Cardiac muscle cell (in vitro differentiated cells and primary cell): Measurements from ENCODE around the gene KBTBD2. TPM values are rescaled to one million over a fixed set of nuclear protein-coding genes. Genes with fewer than 3 reads are reported as not detected.
"Not testable (repeated sequence)": the region's sequence is repeated elsewhere in the genome, so short reads cannot be mapped to it uniquely, and the experiment has no call there.

Source experiments
- DNase-seq, 2 donors: peaks; one replicate each; pipeline versions ENCODE4 v3.0.0 to v3.0.0-alpha.2; 2010 to 2017; ENCODE audit warnings: low read depth in 1 of 2, low spot score in 1 of 2
- H3K27ac ChIP-seq: fragments of 200-600 bp; sonication (generic); 2 replicates; pipeline ENCODE4 v1.5.1; 2016
- H3K27me3 ChIP-seq: fragments of 200-600 bp; sonication (generic); 2 replicates; pipeline ENCODE4 v1.6.0; 2016; ENCODE audit warnings: control low read depth
- H3K36me3 ChIP-seq: fragments of 200-600 bp; sonication (generic); 2 replicates; pipeline ENCODE4 v1.5.1; 2016; ENCODE audit warnings: control low read depth
- H3K4me1 ChIP-seq: fragments of 200-600 bp; sonication (generic); 2 replicates; pipeline ENCODE4 v1.8.1; 2017; ENCODE audit warnings: low read depth, mild to moderate bottlenecking, mixed run types
- H3K4me3 ChIP-seq: fragments of 200-600 bp; sonication (generic); 2 replicates; pipeline ENCODE4 v1.5.1; 2016; ENCODE audit warnings: mild to moderate bottlenecking
- H3K9me3 ChIP-seq: fragments of 200-600 bp; sonication (generic); 2 replicates; pipeline ENCODE4 v1.5.1; 2017; ENCODE audit warnings: low read depth, mild to moderate bottlenecking, control low read depth
- polyA plus RNA-seq: library from polyadenylated mRNA; unstranded; fragments of >200 nt; fragmentation: Nextera tagmentation; extraction: Ambion mirVana; gene quantifications from 2 replicates; pipeline ENCODE4 v1.2.1, GENCODE V29; 2016
- total RNA-seq: library from RNA; depleted of rRNA; stranded (reverse); fragments of >200 nt; gene quantifications from 2 replicates; pipeline ENCODE4 v1.2.3, GENCODE V29; 2016
- TF ChIP-seq, protein P1 (sequence below): IDR thresholded peaks from 2 replicates; pipeline ENCODE4 v1.5.1; 2012; ENCODE audit warnings: low read depth, mild to moderate bottlenecking, low read length

The KBTBD2 gene
- total and polyA plus RNA-seq, 2 experiments from 2014 or later, result 35.4 to 41.6 TPM

GRCh38 chr7:32900433-32900995 lies 9.0 kb upstream of the KBTBD2 start:
- TF ChIP-seq, protein P1, sequence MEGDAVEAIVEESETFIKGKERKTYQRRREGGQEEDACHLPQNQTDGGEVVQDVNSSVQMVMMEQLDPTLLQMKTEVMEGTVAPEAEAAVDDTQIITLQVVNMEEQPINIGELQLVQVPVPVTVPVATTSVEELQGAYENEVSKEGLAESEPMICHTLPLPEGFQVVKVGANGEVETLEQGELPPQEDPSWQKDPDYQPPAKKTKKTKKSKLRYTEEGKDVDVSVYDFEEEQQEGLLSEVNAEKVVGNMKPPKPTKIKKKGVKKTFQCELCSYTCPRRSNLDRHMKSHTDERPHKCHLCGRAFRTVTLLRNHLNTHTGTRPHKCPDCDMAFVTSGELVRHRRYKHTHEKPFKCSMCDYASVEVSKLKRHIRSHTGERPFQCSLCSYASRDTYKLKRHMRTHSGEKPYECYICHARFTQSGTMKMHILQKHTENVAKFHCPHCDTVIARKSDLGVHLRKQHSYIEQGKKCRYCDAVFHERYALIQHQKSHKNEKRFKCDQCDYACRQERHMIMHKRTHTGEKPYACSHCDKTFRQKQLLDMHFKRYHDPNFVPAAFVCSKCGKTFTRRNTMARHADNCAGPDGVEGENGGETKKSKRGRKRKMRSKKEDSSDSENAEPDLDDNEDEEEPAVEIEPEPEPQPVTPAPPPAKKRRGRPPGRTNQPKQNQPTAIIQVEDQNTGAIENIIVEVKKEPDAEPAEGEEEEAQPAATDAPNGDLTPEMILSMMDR, result no peak
- Histone ChIP-seq H3K4me3 (no peak overlapping the region), H3K4me1 (peaks cover 4% of the 10 kb centered on the region), H3K27me3 (no peaks in the 10 kb centered on the region), H3K27ac (no peak overlapping the region), H3K36me3 (no peaks in the 10 kb centered on the region), H3K9me3 (no peaks in the 10 kb centered on the region)
- DNase-seq, result no peak

DNA sequence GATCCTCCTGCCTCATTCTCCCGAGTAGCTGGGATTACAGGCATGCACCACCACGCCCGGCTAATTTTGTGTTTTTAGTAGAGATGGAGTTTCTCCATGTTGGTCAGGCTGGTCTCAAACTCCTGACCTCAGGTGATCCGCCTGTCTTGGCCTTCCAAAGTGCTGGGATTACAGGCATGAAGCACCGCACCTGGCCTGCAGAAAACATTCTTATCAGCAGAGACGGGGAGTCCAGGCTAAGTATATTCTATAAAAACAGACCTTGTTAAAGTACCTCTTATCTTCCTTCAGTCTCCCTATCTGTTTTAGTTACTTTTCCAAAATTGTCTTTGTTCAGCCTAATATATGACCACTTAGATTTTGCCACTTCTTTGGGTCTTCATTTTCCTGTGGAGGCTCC lies 5.8 kb upstream of the KBTBD2 start:
- H3K27ac ChIP-seq, H3K27me3 ChIP-seq, DNase-seq, H3K9me3 ChIP-seq, H3K4me3 ChIP-seq, H3K36me3 ChIP-seq: not testable (repeated sequence)
- H3K4me1 ChIP-seq, result peaks cover 15% of the 10 kb centered on the region

DNA sequence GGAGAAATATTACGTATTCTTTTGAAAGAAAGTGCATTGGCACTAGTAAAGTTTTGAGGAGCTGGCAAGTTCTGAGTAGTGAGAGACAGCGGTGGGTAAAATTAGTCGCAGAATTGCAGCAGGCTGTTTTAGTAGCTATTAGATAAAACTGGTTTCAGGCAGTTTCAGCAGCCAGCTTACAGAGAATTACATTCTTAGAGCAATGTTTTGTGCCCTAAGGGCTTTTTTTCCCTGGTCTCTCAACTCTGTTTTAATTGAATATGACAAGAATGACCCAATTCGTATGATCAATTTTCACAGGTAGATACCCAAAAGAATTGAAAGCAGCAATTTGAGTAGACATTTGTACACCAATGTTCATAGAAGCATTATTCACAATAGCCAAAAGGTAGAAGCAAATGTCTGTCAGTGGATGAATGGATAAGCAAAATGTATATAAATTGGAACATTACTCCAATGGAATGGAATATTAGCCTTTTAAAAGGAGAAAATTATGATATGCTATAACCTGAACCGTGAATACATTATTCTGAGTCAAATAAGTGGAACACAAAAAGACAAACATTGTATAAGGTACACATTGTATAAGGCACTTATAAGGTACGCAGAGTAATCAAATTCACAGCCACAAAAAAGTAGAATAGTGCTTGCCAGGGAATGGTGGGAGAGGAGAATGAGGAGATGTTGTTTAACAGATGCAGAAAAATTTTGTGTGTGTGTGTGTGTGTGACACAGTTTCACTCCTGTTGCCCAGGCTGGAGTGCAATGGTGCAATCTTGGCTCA lies 5.2 kb upstream of the KBTBD2 start:
- Histone ChIP-seq H3K27me3 (no peaks in the 10 kb centered on the region), H3K4me1 (peaks cover 15% of the 10 kb centered on the region), H3K4me3 (no peak overlapping the region), H3K36me3 (no peaks in the 10 kb centered on the region), H3K27ac (no peak overlapping the region), H3K9me3 (no peaks in the 10 kb centered on the region)
- no peak for DNase-seq
- TF ChIP-seq, protein P1, result no peak

GRCh38 chr7:32894171-32894570 lies 2.6 kb upstream of the KBTBD2 start:
- no peak for DNase-seq
- Histone ChIP-seq H3K36me3 (no peaks in the 10 kb centered on the region), H3K27ac (no peak overlapping the region)

GRCh38 chr7:32893722-32894121 lies 2.2 kb upstream of the KBTBD2 start:
- TF ChIP-seq, protein P1, result no peak
- Histone ChIP-seq H3K27ac (peak overlapping the region; percentile 95), H3K4me3 (no peak overlapping the region), H3K27me3 (no peaks in the 10 kb centered on the region), H3K36me3 (no peaks in the 10 kb centered on the region), H3K4me1 (peaks cover 23% of the 10 kb centered on the region), H3K9me3 (no peaks in the 10 kb centered on the region)
- no peak for DNase-seq

More at GRCh38 chr7:32894171-32894570, 2.6 kb upstream of the KBTBD2 start:
- H3K4me1 ChIP-seq, result peaks cover 23% of the 10 kb centered on the region
- no peaks in the 10 kb centered on the region for H3K9me3 ChIP-seq
- TF ChIP-seq, protein P1, result no peak
- H3K4me3 ChIP-seq, result no peak overlapping the region
- no peaks in the 10 kb centered on the region for H3K27me3 ChIP-seq

GRCh38 chr7:32893207-32893524 lies 1.6 kb upstream of the KBTBD2 start:
- Histone ChIP-seq H3K4me3 (peak overlapping the region; percentile 8), H3K4me1 (peaks cover 25% of the 10 kb centered on the region), H3K27me3 (no peaks in the 10 kb centered on the region), H3K36me3 (no peaks in the 10 kb centered on the region), H3K9me3 (no peaks in the 10 kb centered on the region), H3K27ac (peak overlapping the region; percentile 95)
- no peak for DNase-seq
- TF ChIP-seq, protein P1, result no peak
